22Rv1 (cell line): Measurements from ENCODE around the gene SPRR2D.

ENCODE experiments used
- ZFX ChIP-seq: fragments of 450-650 bp; IDR thresholded peaks from 2 replicates; pipeline ENCODE4 v1.6.1; 2017; ENCODE audit warnings: antibody characterized with exemption, borderline replicate concordance
- TF ChIP-seq, protein P1 (sequence below): fragments of 450-650 bp; IDR thresholded peaks from 2 replicates; pipeline ENCODE4 v1.5.1; 2017; ENCODE audit warnings: mild to moderate bottlenecking

DNA sequence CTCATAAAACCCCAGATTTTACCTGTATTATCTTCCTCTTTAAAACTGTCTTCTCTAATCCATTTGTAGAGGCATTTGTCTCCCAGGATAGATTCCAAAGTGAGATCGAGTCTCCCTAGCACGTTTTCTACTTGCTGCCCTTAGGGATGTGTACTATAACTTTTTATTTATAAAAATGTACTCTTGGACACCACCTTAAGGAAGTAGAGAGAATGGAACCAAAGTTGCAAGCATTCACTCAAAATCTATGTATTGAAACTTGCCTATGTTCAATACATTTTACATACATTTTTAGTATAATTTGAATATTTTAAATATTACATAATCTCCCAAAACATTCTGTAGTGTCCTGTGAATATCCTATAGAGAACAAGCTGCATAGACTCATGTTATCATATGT is 17.2 kb upstream of the SPRR2D start:
- TF ChIP-seq, protein P1, sequence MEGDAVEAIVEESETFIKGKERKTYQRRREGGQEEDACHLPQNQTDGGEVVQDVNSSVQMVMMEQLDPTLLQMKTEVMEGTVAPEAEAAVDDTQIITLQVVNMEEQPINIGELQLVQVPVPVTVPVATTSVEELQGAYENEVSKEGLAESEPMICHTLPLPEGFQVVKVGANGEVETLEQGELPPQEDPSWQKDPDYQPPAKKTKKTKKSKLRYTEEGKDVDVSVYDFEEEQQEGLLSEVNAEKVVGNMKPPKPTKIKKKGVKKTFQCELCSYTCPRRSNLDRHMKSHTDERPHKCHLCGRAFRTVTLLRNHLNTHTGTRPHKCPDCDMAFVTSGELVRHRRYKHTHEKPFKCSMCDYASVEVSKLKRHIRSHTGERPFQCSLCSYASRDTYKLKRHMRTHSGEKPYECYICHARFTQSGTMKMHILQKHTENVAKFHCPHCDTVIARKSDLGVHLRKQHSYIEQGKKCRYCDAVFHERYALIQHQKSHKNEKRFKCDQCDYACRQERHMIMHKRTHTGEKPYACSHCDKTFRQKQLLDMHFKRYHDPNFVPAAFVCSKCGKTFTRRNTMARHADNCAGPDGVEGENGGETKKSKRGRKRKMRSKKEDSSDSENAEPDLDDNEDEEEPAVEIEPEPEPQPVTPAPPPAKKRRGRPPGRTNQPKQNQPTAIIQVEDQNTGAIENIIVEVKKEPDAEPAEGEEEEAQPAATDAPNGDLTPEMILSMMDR = no peak
- TF ChIP-seq ZFX = no peak
